H9 (cell line): ENCODE measurements around the gene TMEM248. TPM values are rescaled to one million over a fixed set of nuclear protein-coding genes. Genes with fewer than 3 reads are reported as not detected.

Experiments
- DNase-seq: peaks from one replicate; pipeline ENCODE4 v3.0.0-alpha.2; 2017
- H2AFZ ChIP-seq: one replicate; pipeline ENCODE4 v1.6.1; 2013; ENCODE audit warnings: mild to moderate bottlenecking, low read length, control low read depth, moderate library complexity
- H2AK5ac ChIP-seq: 2 replicates; pipeline ENCODE4 v1.6.1; 2013; ENCODE audit warnings: low read length, control low read depth, mixed read lengths; ENCODE audit not compliant: insufficient read length
- H2BK120ac ChIP-seq: one replicate; pipeline ENCODE4 v1.6.1; 2013; ENCODE audit warnings: low read depth, mild to moderate bottlenecking, low read length, control low read depth, inconsistent platforms; ENCODE audit not compliant: poor library complexity, severe bottlenecking
- H2BK12ac ChIP-seq: 2 replicates; pipeline ENCODE4 v1.6.1; 2013; ENCODE audit warnings: low read length, control low read depth, mixed read lengths, low read depth; ENCODE audit not compliant: insufficient read length
- H2BK15ac ChIP-seq: 2 replicates; pipeline ENCODE4 v1.6.1; 2013; ENCODE audit warnings: low read depth, low read length, control low read depth
- H2BK20ac ChIP-seq: one replicate; pipeline ENCODE4 v1.6.1; 2013; ENCODE audit warnings: low read depth, mild to moderate bottlenecking, low read length, control low read depth, inconsistent platforms; ENCODE audit not compliant: poor library complexity, severe bottlenecking
- H2BK5ac ChIP-seq: 2 replicates; pipeline ENCODE4 v1.6.1; 2013; ENCODE audit warnings: low read length, control low read depth, mixed read lengths; ENCODE audit not compliant: insufficient read length
- H3K14ac ChIP-seq: 2 replicates; pipeline ENCODE4 v1.6.1; 2013; ENCODE audit warnings: low read length, control low read depth; ENCODE audit not compliant: insufficient read depth
- H3K18ac ChIP-seq: 2 replicates; pipeline ENCODE4 v1.6.1; 2013; ENCODE audit warnings: low read depth, mild to moderate bottlenecking, mixed read lengths, low read length, control low read depth; ENCODE audit not compliant: insufficient read length
- H3K23ac ChIP-seq: 2 replicates; pipeline ENCODE4 v1.6.1; 2013; ENCODE audit warnings: low read length, control low read depth, mixed read lengths, low read depth; ENCODE audit not compliant: insufficient read length
- H3K23me2 ChIP-seq: 2 replicates; pipeline ENCODE4 v1.6.1; 2013; ENCODE audit warnings: low read depth, mild to moderate bottlenecking, mixed read lengths, low read length, control low read depth; ENCODE audit not compliant: insufficient read length, poor library complexity, severe bottlenecking
- H3K27ac ChIP-seq: 2 replicates; pipeline ENCODE4 v1.5.1; 2013; ENCODE audit warnings: low read length, control low read depth, mixed read lengths, low read depth; ENCODE audit not compliant: insufficient read length
- H3K27me3 ChIP-seq: 2 replicates; pipeline ENCODE4 v1.6.1; 2013; ENCODE audit warnings: low read length, control low read depth, inconsistent platforms; ENCODE audit not compliant: insufficient read depth
- H3K4ac ChIP-seq: 2 replicates; pipeline ENCODE4 v1.6.1; 2013; ENCODE audit warnings: low read depth, mild to moderate bottlenecking, control low read depth, inconsistent platforms, low read length, moderate library complexity
- H3K4me1 ChIP-seq: 2 replicates; pipeline ENCODE4 v1.6.1; 2013; ENCODE audit warnings: low read length, control low read depth, inconsistent platforms; ENCODE audit not compliant: insufficient read depth
- H3K4me2 ChIP-seq: 2 replicates; pipeline ENCODE4 v1.6.1; 2013; ENCODE audit warnings: low read length, control low read depth, mixed read lengths; ENCODE audit not compliant: insufficient read length, insufficient read depth
- H3K56ac ChIP-seq: 2 replicates; pipeline ENCODE4 v1.6.1; 2013; ENCODE audit warnings: low read depth, mild to moderate bottlenecking, mixed read lengths, low read length, control low read depth; ENCODE audit not compliant: insufficient read length
- H3K79me1 ChIP-seq: 2 replicates; pipeline ENCODE4 v1.6.1; 2013; ENCODE audit warnings: low read depth, mild to moderate bottlenecking, moderate library complexity, low read length, control low read depth, inconsistent platforms; ENCODE audit not compliant: insufficient read depth, poor library complexity, severe bottlenecking
- H3K79me2 ChIP-seq: 2 replicates; pipeline ENCODE4 v1.6.1; 2013; ENCODE audit warnings: low read length, control low read depth, inconsistent platforms; ENCODE audit not compliant: insufficient read depth
- H3K9ac ChIP-seq: 2 replicates; pipeline ENCODE4 v1.6.1; 2013; ENCODE audit warnings: low read length, control low read depth, mixed read lengths; ENCODE audit not compliant: insufficient read length; ENCODE audit errors: extremely low read depth
- H3K9me3 ChIP-seq: one replicate; pipeline ENCODE4 v1.6.1; 2013; ENCODE audit warnings: low read depth, low read length, inconsistent platforms; ENCODE audit not compliant: control insufficient read depth
- H3T11ph ChIP-seq: one replicate; pipeline ENCODE4 v1.6.1; 2013; ENCODE audit warnings: mild to moderate bottlenecking, low read length, control low read depth, inconsistent platforms
- H4K20me1 ChIP-seq: one replicate; pipeline ENCODE4 v1.6.1; 2013; ENCODE audit not compliant: control insufficient read depth, insufficient read length, insufficient read depth
- H4K5ac ChIP-seq: 2 replicates; pipeline ENCODE4 v1.6.1; 2013; ENCODE audit warnings: low read depth, mild to moderate bottlenecking, mixed read lengths, low read length, control low read depth; ENCODE audit not compliant: insufficient read length
- H4K8ac ChIP-seq: replicated peaks from 2 replicates; pipeline ENCODE4 v1.6.1; 2013; ENCODE audit warnings: low read length, control low read depth, mixed read lengths, low read depth; ENCODE audit not compliant: insufficient read length
- H4K91ac ChIP-seq: 2 replicates; pipeline ENCODE4 v1.6.1; 2013; ENCODE audit warnings: low read depth, mild to moderate bottlenecking, moderate library complexity, mixed read lengths, low read length, control low read depth; ENCODE audit not compliant: insufficient read length
- H3K27ac Mint-ChIP-seq, 3 experiments: 2 replicates in 2 of 3; 3 replicates in 1 of 3; pipeline ENCODE4 v1.8.0; 2020 to 2021; ENCODE audit warnings: mixed read lengths in 3 of 3, mild to moderate bottlenecking in 1 of 3, moderate library complexity in 1 of 3
- H3K27me3 Mint-ChIP-seq: 2 replicates; pipeline ENCODE4 v1.8.0; 2021; ENCODE audit warnings: low read depth, mild to moderate bottlenecking, moderate library complexity, mixed read lengths
- H3K36me3 Mint-ChIP-seq, 3 experiments: 2 replicates in 2 of 3; 3 replicates in 1 of 3; pipeline ENCODE4 v1.8.0; 2020 to 2021; ENCODE audit warnings: low read depth in 3 of 3, mixed read lengths in 3 of 3; ENCODE audit not compliant: insufficient read depth in 1 of 3
- H3K4me1 Mint-ChIP-seq, 2 experiments: 2 replicates each; pipeline ENCODE4 v1.8.0; 2020; ENCODE audit warnings: mixed read lengths in 2 of 2
- H3K4me3 Mint-ChIP-seq, 2 experiments: 2 replicates in 1 of 2; 3 replicates in 1 of 2; pipeline ENCODE4 v1.8.0; 2020 to 2021; ENCODE audit warnings: mild to moderate bottlenecking in 2 of 2, mixed read lengths in 2 of 2, moderate library complexity in 1 of 2
- H3K9me3 Mint-ChIP-seq, 2 experiments: 2 replicates in 1 of 2; 3 replicates in 1 of 2; pipeline ENCODE4 v1.8.0; 2020; ENCODE audit warnings: mild to moderate bottlenecking in 2 of 2, mixed read lengths in 2 of 2, moderate library complexity in 1 of 2
- CTCF ChIP-seq: fragments of 200-600 bp; sonication (generic); conservative IDR thresholded peaks from 3 replicates; pipeline ENCODE4 v1.8.0; 2021; ENCODE audit warnings: antibody characterized with exemption, mild to moderate bottlenecking
- WGBS: extraction: QIAGEN DNeasy Blood & Tissue Kit; methylation state at CpG from one replicate; pipeline ENCODE4 v1.1.7; 2013; ENCODE audit warnings: missing lambda C conversion rate, low lambda C conversion rate, mixed read lengths; ENCODE audit not compliant: insufficient read length; ENCODE audit errors: extremely low coverage; 5-methylcytosine and 5-hydroxymethylcytosine counted together
- total RNA-seq: library from RNA; stranded (reverse); gene quantifications from 2 replicates; pipeline ENCODE4 v1.2.1, GENCODE V29; 2021

The TMEM248 gene
- total RNA-seq, 1 experiment from 2014 or later: 74.2 TPM

GRCh38 chr7:66896441-66896840, 24.6 kb upstream of the TMEM248 start:
- H2BK5ac ChIP-seq: no peak overlapping the region
- H4K8ac ChIP-seq: no peak overlapping the region
- DNase-seq: no peak
- Mint-ChIP-seq H3K36me3 (peaks cover 0 to 19% (median 19%) of the 10 kb centered on the region in 3 experiments; a peak in 5 of 7 replicates), H3K27me3 (no peaks in the 10 kb centered on the region), H3K4me3 (no peak overlapping the region), H3K27ac (no peak overlapping the region), H3K9me3 (no peaks in the 10 kb centered on the region), H3K4me1 (peaks cover 10 to 15% of the 10 kb centered on the region in 2 experiments)
- H4K5ac ChIP-seq: no peak overlapping the region
- no peak overlapping the region for H2BK120ac ChIP-seq
- no peaks in the 10 kb centered on the region for H4K20me1 ChIP-seq
- no peak overlapping the region for H3K23ac ChIP-seq
- H3K4ac ChIP-seq: no peak overlapping the region
- no peak overlapping the region for H2BK20ac ChIP-seq
- no peak overlapping the region for H3T11ph ChIP-seq
- H2AFZ ChIP-seq: no peak overlapping the region
- H2BK15ac ChIP-seq: no peak overlapping the region
- no peaks in the 10 kb centered on the region for H3K79me2 ChIP-seq
- H3K27me3 ChIP-seq: no peaks in the 10 kb centered on the region
- no peak overlapping the region for H3K9ac ChIP-seq
- no peak for TF ChIP-seq CTCF
- no peak overlapping the region for H3K27ac ChIP-seq
- H3K4me1 ChIP-seq: no peaks in the 10 kb centered on the region
- H3K56ac ChIP-seq: no peak overlapping the region
- no peak overlapping the region for H2AK5ac ChIP-seq
- H3K9me3 ChIP-seq: no peaks in the 10 kb centered on the region
- H3K18ac ChIP-seq: no peak overlapping the region
- no peak overlapping the region for H2BK12ac ChIP-seq
- WGBS: no CpG with 5 or more reads among the region's 3 CpGs
- no peak overlapping the region for H3K4me2 ChIP-seq
- H3K79me1 ChIP-seq: no peaks in the 10 kb centered on the region
- H3K14ac ChIP-seq: no peak overlapping the region
- no peaks in the 10 kb centered on the region for H3K23me2 ChIP-seq
- H4K91ac ChIP-seq: no peak overlapping the region
